SK-N-SH treated with all-trans-retinoic acid at 6 μM for 48 hours (cell line): ENCODE measurements around the gene SLC25A10.

Experiments used
- ATAC-seq: fragments of 200-7000 bp; cut with Tn5 transposase; 3 replicates; pipeline ENCODE4 v1.9.1; 2020; ENCODE audit warnings: mild to moderate bottlenecking, moderate library complexity
- BACH2 ChIP-seq: fragments of 250-450 bp; sonication (Bioruptor Pico); IDR thresholded peaks from 2 replicates; pipeline ENCODE4 v1.9.0; 2021; ENCODE audit warnings: mild to moderate bottlenecking, borderline replicate concordance
- CSDC2 ChIP-seq: fragments of 250-450 bp; sonication (Bioruptor Pico); IDR thresholded peaks from 2 replicates; pipeline ENCODE4 v1.5.0; 2020; ENCODE audit warnings: mild to moderate bottlenecking, moderate library complexity
- ESRRG ChIP-seq: fragments of 250-450 bp; sonication (Bioruptor Pico); IDR thresholded peaks from 2 replicates; pipeline ENCODE4 v1.6.1; 2021; ENCODE audit warnings: mild to moderate bottlenecking
- GLIS3 ChIP-seq: fragments of 250-450 bp; sonication (Bioruptor Pico); IDR thresholded peaks from 2 replicates; pipeline ENCODE4 v1.5.0; 2020; ENCODE audit warnings: mild to moderate bottlenecking, moderate library complexity
- ISL1 ChIP-seq: fragments of 250-450 bp; sonication (Bioruptor Pico); IDR thresholded peaks from 2 replicates; pipeline ENCODE4 v2.1.2; 2022; ENCODE audit warnings: mild to moderate bottlenecking, moderate library complexity
- OSR1 ChIP-seq: fragments of 250-450 bp; sonication (Bioruptor Pico); IDR thresholded peaks from 2 replicates; pipeline ENCODE4 v1.8.0; 2022; ENCODE audit warnings: moderate library complexity, mild to moderate bottlenecking, inconsistent platforms
- PPARA ChIP-seq: fragments of 250-450 bp; sonication (Bioruptor Pico); IDR thresholded peaks from 2 replicates; pipeline ENCODE4 v1.5.0; 2020; ENCODE audit warnings: mild to moderate bottlenecking, borderline replicate concordance
- SNAI2 ChIP-seq: fragments of 250-450 bp; sonication (Bioruptor Pico); IDR thresholded peaks from 2 replicates; pipeline ENCODE4 v1.5.0; 2020; ENCODE audit warnings: mild to moderate bottlenecking, moderate library complexity
- TCF4 ChIP-seq: fragments of 250-450 bp; sonication (Bioruptor Pico); IDR thresholded peaks from 2 replicates; pipeline ENCODE4 v1.8.0; 2021; ENCODE audit warnings: mild to moderate bottlenecking, moderate library complexity, borderline replicate concordance
- TOX ChIP-seq: fragments of 250-450 bp; sonication (Bioruptor Pico); IDR thresholded peaks from 2 replicates; pipeline ENCODE4 v1.8.0; 2021; ENCODE audit warnings: mild to moderate bottlenecking, moderate library complexity, borderline replicate concordance
- TSHZ2 ChIP-seq: fragments of 250-450 bp; sonication (Bioruptor Pico); IDR thresholded peaks from 2 replicates; pipeline ENCODE4 v1.5.0; 2020; ENCODE audit warnings: mild to moderate bottlenecking, moderate library complexity
- ZFP3 ChIP-seq: fragments of 250-450 bp; sonication (Bioruptor Pico); IDR thresholded peaks from 2 replicates; pipeline ENCODE4 v1.5.0; 2020; ENCODE audit warnings: mild to moderate bottlenecking, moderate library complexity
- ZFP30 ChIP-seq: fragments of 450-650 bp; formaldehyde crosslinking; IDR thresholded peaks from 2 replicates; pipeline ENCODE4 v1.5.0; 2022; ENCODE audit warnings: mild to moderate bottlenecking, moderate library complexity
- ZNF565 ChIP-seq: fragments of 450-650 bp; formaldehyde crosslinking; conservative IDR thresholded peaks from 2 replicates; pipeline ENCODE4 v1.5.0; 2020; ENCODE audit warnings: low read depth, mild to moderate bottlenecking, moderate library complexity
- ZNF70 ChIP-seq: fragments of 450-650 bp; formaldehyde crosslinking; IDR thresholded peaks from 2 replicates; pipeline ENCODE4 v1.5.0; 2020; ENCODE audit warnings: mild to moderate bottlenecking, moderate library complexity
- ZNF8 ChIP-seq: fragments of 450-650 bp; formaldehyde crosslinking; IDR thresholded peaks from 2 replicates; pipeline ENCODE4 v1.5.0; 2020; ENCODE audit warnings: mild to moderate bottlenecking, moderate library complexity
- TF ChIP-seq, protein P1 (sequence below): fragments of 250-450 bp; sonication (Bioruptor Pico); IDR thresholded peaks from 2 replicates; pipeline ENCODE4 v1.5.1; 2020; ENCODE audit warnings: low read depth, mild to moderate bottlenecking, moderate library complexity
- TF ChIP-seq, protein P2 (sequence below): fragments of 250-450 bp; sonication (Bioruptor Pico); IDR thresholded peaks from 2 replicates; pipeline ENCODE4 v1.5.1; 2021; ENCODE audit warnings: mild to moderate bottlenecking, moderate library complexity
- TF ChIP-seq, protein P3 (sequence below): fragments of 250-450 bp; sonication (Bioruptor Pico); IDR thresholded peaks from 2 replicates; pipeline ENCODE4 v1.8.0; 2021; ENCODE audit warnings: low read depth, mild to moderate bottlenecking, moderate library complexity, borderline replicate concordance

Gene SLC25A10

GRCh38 chr17:81687770-81688541 is 24.1 kb upstream of the SLC25A10 start:
- no peak for TF ChIP-seq CSDC2
- no peak for TF ChIP-seq GLIS3 (CRISPR knock-in tag)
- no peak for ATAC-seq

DNA sequence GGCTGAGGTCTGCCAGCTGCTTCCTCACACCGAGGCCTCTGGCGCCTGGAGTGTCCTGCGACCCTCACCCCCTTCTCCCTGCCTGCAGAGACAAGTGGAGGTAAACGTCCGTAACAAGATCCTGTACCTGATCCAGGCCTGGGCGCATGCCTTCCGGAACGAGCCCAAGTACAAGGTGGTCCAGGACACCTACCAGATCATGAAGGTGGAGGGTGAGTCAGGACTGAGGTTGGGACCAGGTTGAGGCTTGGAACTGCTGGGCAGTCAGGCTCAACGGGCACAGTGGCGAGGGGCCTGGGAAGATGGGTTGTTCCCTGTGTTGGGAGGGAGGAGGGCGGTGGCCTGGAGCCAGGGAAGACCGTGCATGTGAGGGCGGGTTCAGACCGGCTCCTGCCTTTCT is 23.5 kb upstream of the SLC25A10 start:
- no peak for TF ChIP-seq CSDC2
- no peak for ATAC-seq

DNA sequence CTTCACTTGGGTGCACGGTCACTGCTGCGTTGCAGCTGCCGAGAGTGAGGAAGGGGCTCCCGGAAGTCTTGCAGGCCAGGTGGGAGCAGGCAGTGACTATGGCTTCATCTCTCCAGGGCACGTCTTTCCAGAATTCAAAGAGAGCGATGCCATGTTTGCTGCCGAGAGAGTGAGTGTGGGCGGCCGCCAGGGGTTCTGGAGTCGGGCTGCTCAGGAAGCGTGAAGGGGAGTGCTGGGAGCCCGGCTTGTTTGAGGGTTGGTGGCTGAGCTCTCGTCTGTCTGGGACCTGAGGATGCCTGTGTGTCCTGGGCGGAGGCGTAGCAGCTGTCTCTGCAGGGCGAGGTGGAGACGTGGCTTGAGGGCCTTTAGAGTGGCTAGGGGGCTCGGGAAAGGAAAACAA is 22.0 kb upstream of the SLC25A10 start:
- TF ChIP-seq ESRRG (no peak), ZNF70 (no peak), OSR1 (no peak), GLIS3 (CRISPR knock-in tag) (no peak), PPARA (CRISPR knock-in tag) (no peak)
- ATAC-seq = no peak

DNA sequence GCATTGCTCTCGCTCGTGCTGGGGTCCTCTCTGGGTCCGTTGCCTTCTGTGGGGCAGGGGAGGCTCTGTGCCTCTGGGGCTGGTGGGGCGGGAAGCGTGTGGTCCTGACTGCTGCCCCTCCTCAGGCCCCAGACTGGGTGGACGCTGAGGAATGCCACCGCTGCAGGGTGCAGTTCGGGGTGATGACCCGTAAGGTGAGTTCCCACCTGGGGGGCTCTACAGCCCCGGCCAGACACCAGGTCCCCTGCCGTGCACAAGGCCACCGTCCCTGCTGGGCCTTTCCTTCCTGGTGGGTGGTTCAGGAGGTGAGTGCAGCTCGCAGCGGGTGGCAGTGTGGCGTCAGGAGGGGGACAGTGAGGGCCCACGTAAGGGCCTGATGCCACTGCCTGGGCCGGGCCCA is 21.5 kb upstream of the SLC25A10 start:
- TF ChIP-seq SNAI2 (CRISPR knock-in tag) (no peak), ZFP30 (CRISPR knock-in tag) (no peak), TOX (CRISPR knock-in tag) (no peak), ESRRG (no peak), PPARA (CRISPR knock-in tag) (no peak), ZNF70 (no peak), ZNF565 (CRISPR knock-in tag) (no peak), TSHZ2 (no peak), GLIS3 (CRISPR knock-in tag) (no peak), TCF4 (CRISPR knock-in tag) (no peak)
- TF ChIP-seq, protein P1, sequence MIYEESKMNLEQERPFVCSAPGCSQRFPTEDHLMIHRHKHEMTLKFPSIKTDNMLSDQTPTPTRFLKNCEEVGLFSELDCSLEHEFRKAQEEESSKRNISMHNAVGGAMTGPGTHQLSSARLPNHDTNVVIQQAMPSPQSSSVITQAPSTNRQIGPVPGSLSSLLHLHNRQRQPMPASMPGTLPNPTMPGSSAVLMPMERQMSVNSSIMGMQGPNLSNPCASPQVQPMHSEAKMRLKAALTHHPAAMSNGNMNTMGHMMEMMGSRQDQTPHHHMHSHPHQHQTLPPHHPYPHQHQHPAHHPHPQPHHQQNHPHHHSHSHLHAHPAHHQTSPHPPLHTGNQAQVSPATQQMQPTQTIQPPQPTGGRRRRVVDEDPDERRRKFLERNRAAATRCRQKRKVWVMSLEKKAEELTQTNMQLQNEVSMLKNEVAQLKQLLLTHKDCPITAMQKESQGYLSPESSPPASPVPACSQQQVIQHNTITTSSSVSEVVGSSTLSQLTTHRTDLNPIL (CRISPR knock-in tag) = no peak
- TF ChIP-seq, protein P2, sequence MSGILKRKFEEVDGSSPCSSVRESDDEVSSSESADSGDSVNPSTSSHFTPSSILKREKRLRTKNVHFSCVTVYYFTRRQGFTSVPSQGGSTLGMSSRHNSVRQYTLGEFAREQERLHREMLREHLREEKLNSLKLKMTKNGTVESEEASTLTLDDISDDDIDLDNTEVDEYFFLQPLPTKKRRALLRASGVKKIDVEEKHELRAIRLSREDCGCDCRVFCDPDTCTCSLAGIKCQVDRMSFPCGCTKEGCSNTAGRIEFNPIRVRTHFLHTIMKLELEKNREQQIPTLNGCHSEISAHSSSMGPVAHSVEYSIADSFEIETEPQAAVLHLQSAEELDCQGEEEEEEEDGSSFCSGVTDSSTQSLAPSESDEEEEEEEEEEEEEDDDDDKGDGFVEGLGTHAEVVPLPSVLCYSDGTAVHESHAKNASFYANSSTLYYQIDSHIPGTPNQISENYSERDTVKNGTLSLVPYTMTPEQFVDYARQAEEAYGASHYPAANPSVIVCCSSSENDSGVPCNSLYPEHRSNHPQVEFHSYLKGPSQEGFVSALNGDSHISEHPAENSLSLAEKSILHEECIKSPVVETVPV = no peak
- TF ChIP-seq, protein P3, sequence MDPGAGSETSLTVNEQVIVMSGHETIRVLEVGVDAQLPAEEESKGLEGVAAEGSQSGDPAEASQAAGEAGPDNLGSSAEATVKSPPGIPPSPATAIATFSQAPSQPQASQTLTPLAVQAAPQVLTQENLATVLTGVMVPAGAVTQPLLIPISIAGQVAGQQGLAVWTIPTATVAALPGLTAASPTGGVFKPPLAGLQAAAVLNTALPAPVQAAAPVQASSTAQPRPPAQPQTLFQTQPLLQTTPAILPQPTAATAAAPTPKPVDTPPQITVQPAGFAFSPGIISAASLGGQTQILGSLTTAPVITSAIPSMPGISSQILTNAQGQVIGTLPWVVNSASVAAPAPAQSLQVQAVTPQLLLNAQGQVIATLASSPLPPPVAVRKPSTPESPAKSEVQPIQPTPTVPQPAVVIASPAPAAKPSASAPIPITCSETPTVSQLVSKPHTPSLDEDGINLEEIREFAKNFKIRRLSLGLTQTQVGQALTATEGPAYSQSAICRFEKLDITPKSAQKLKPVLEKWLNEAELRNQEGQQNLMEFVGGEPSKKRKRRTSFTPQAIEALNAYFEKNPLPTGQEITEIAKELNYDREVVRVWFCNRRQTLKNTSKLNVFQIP (CRISPR knock-in tag) = no peak
- no peak for ATAC-seq

GRCh38 chr17:81691196-81691595 is 20.9 kb upstream of the SLC25A10 start:
- no peak for ATAC-seq
- no peak for TF ChIP-seq ZFP3
- no peak for TF ChIP-seq TCF4 (CRISPR knock-in tag)
- no peak for TF ChIP-seq ZNF565 (CRISPR knock-in tag)
- TF ChIP-seq SNAI2 (CRISPR knock-in tag) = no peak
- TF ChIP-seq ZNF70 = no peak
- TF ChIP-seq, protein P2 = no peak
- no peak for TF ChIP-seq TSHZ2
- no peak for TF ChIP-seq OSR1
- TF ChIP-seq ZNF8 = no peak
- TF ChIP-seq TOX (CRISPR knock-in tag) = no peak
- TF ChIP-seq BACH2 (CRISPR knock-in tag) = no peak
- TF ChIP-seq, protein P3 (CRISPR knock-in tag) = no peak
- no peak for TF ChIP-seq ISL1
